GM19043 (cell line): ENCODE results near the gene IL2.

Experiments
- ATAC-seq: cut with Tn5 transposase; IDR thresholded peaks from one replicate; pipeline ENCODE4 v1.9.1; 2021; ENCODE audit warnings: low read depth; ENCODE audit not compliant: unreplicated experiment

IL2 gene

GRCh38 chr4:122456231-122457116 lies at the start of gene IL2:
IL2 (minus strand) TSS chr4:122456725; CDS start chr4:122456440, 285 bp downstream.
- no peak for ATAC-seq

GRCh38 chr4:122503214-122503613 lies 46.7 kb upstream of the IL2 start:
- no peak for ATAC-seq

- no peak for ATAC-seq
Measured at GRCh38 chr4:122500852-122501501, 44.5 kb upstream of the IL2 start.

- ATAC-seq, result no peak
Measured at GRCh38 chr4:122489061-122489460, 32.5 kb upstream of the IL2 start.

GRCh38 chr4:122483481-122483880 lies 27.0 kb upstream of the IL2 start:
- ATAC-seq, result no peak

GRCh38 chr4:122481766-122482405 lies 25.4 kb upstream of the IL2 start:
- no peak for ATAC-seq

GRCh38 chr4:122480655-122481487 lies 24.3 kb upstream of the IL2 start:
- ATAC-seq, result no peak

- no peak for ATAC-seq
Measured at GRCh38 chr4:122479935-122480416, 23.5 kb upstream of the IL2 start.

- ATAC-seq, result no peak
Measured at GRCh38 chr4:122476745-122477144, 20.2 kb upstream of the IL2 start.

- ATAC-seq, result no peak
Measured at GRCh38 chr4:122476126-122476525, 19.6 kb upstream of the IL2 start.

GRCh38 chr4:122475233-122475632 lies 18.7 kb upstream of the IL2 start:
- no peak for ATAC-seq

GRCh38 chr4:122469457-122469856 lies 12.9 kb upstream of the IL2 start:
- ATAC-seq, result no peak

GRCh38 chr4:122458625-122459024 lies 2.1 kb upstream of the IL2 start:
- peak; percentile 74 for ATAC-seq

- ATAC-seq, result no peak
Measured at GRCh38 chr4:122453384-122453995, 3.0 kb downstream of the IL2 start.

- no peak for ATAC-seq
Measured at GRCh38 chr4:122450847-122451246, 5.7 kb downstream of the IL2 start.

- no peak for ATAC-seq
Measured at GRCh38 chr4:122434285-122434684, 22.2 kb downstream of the IL2 start.

- no peak for ATAC-seq
Measured at GRCh38 chr4:122431351-122431750, 25.2 kb downstream of the IL2 start.

- no peak for ATAC-seq
Measured at GRCh38 chr4:122423246-122423645, 33.3 kb downstream of the IL2 start.

- ATAC-seq, result no peak
Measured at GRCh38 chr4:122412547-122412946, 44.0 kb downstream of the IL2 start.

- ATAC-seq, result no peak
Measured at GRCh38 chr4:122403861-122404260, 52.7 kb downstream of the IL2 start.
